B cell (primary cell): ENCODE data around the gene HTRA1. TPM values are rescaled to one million over a fixed set of nuclear protein-coding genes. Genes with fewer than 3 reads are reported as not detected.

ENCODE experiments used
- ATAC-seq: fragments of 200-7000 bp; cut with Tn5 transposase; one replicate; pipeline ENCODE4 v1.10.0; 2021; ENCODE audit warnings: low read depth, mild to moderate bottlenecking, moderate number of reproducible peaks, moderate library complexity
- CTCF ChIA-PET: fragments of 350-600 bp; sonication (Branson Sonifier 250); formaldehyde crosslinking; loops from one replicate; lab custom pipeline; 2021; ENCODE audit warnings: antibody characterized with exemption, inconsistent platforms; lab: Charles Lee
- POLR2A ChIA-PET: fragments of 350-600 bp; sonication (Branson Sonifier 250); formaldehyde crosslinking; loops from one replicate; lab custom pipeline; 2021; ENCODE audit warnings: antibody characterized with exemption; lab: Charles Lee
- DNase-seq: peaks from one replicate; pipeline ENCODE4 v3.0.0; 2013
- H2AFZ ChIP-seq: 2 replicates; pipeline ENCODE4 v1.6.1; 2012; ENCODE audit warnings: mild to moderate bottlenecking, low read depth, low read length; ENCODE audit not compliant: insufficient read depth, poor library complexity, severe bottlenecking
- H3K27ac ChIP-seq, 2 donors: 1 replicate in 1 of 2; 2 replicates in 1 of 2; pipeline ENCODE4 v1.5.1; 2012 to 2013; ENCODE audit warnings: low read length in 2 of 2, mild to moderate bottlenecking in 2 of 2, moderate library complexity in 1 of 2
- H3K27me3 ChIP-seq, 4 experiments: fragments of 200-600 bp in 1 of 4; sonication (generic) in 1 of 4; replicated peaks in 1 of 4; 1 replicate in 2 of 4; 2 replicates in 2 of 4; pipeline versions ENCODE4 v1.6.1 to v1.7.0; 2013 to 2016; ENCODE audit warnings: low read length in 3 of 4, mild to moderate bottlenecking in 2 of 4, mixed read lengths in 1 of 4, moderate library complexity in 1 of 4; ENCODE audit not compliant: insufficient read depth in 4 of 4, control insufficient read depth in 3 of 4; ENCODE audit errors: control extremely low read depth in 1 of 4
- H3K36me3 ChIP-seq, 2 experiments: replicated peaks in 1 of 2; 1 replicate in 1 of 2; 2 replicates in 1 of 2; pipeline versions ENCODE4 v1.6.1 to v1.7.1; 2013; ENCODE audit warnings: low read length in 1 of 2; ENCODE audit not compliant: insufficient read depth in 2 of 2, control insufficient read depth in 1 of 2; ENCODE audit errors: control extremely low read depth in 1 of 2, extremely low read depth in 1 of 2
- H3K4me1 ChIP-seq, 2 donors: fragments of 200-600 bp in 1 of 2; sonication (generic) in 1 of 2; 1 replicate in 1 of 2; 2 replicates in 1 of 2; pipeline versions ENCODE4 v1.5.1 to v1.6.1; 2013 to 2017; ENCODE audit warnings: low read length in 2 of 2; ENCODE audit not compliant: control insufficient read depth in 2 of 2, insufficient read depth in 2 of 2
- H3K4me2 ChIP-seq: replicated peaks from 2 replicates; pipeline ENCODE3; 2012; ENCODE audit warnings: mild to moderate bottlenecking, low read depth, low read length; ENCODE audit not compliant: poor library complexity, severe bottlenecking
- H3K4me3 ChIP-seq, 5 experiments: fragments of 200-600 bp in 1 of 5; sonication (generic) in 1 of 5; 1 replicate in 3 of 5; 2 replicates in 2 of 5; pipeline versions ENCODE4 v1.5.1 to v1.7.0; 2011 to 2016; ENCODE audit warnings: low read length in 4 of 5, mild to moderate bottlenecking in 4 of 5, low read depth in 2 of 5, control low read depth in 1 of 5, moderate library complexity in 1 of 5; ENCODE audit not compliant: insufficient read depth in 1 of 5; ENCODE audit errors: control extremely low read depth in 1 of 5, extremely low read depth in 1 of 5
- H3K79me2 ChIP-seq: fragments of 200-600 bp; sonication (generic); one replicate; pipeline ENCODE4 v1.6.0; 2016; ENCODE audit warnings: low read length; ENCODE audit not compliant: control insufficient read depth, insufficient read depth
- H3K9ac ChIP-seq: fragments of 200-600 bp; sonication (generic); 2 replicates; pipeline ENCODE4 v1.6.1; 2017; ENCODE audit warnings: mild to moderate bottlenecking, low read length, moderate library complexity
- H3K9me3 ChIP-seq, 3 donors: one replicate each; pipeline versions ENCODE4 v1.6.1 to v1.7.1; 2013; ENCODE audit warnings: low read length in 2 of 3; ENCODE audit not compliant: control insufficient read depth in 2 of 3, insufficient read depth in 1 of 3; ENCODE audit errors: control extremely low read depth in 1 of 3
- H4K20me1 ChIP-seq: 2 replicates; pipeline ENCODE4 v1.6.0; 2012; ENCODE audit warnings: mild to moderate bottlenecking, low read length; ENCODE audit not compliant: insufficient read depth, control insufficient read depth, poor library complexity, severe bottlenecking
- H3K27ac Mint-ChIP-seq: one replicate; pipeline ENCODE4 v1.8.0; 2021; ENCODE audit warnings: mixed read lengths
- H3K27me3 Mint-ChIP-seq: one replicate; pipeline ENCODE4 v1.8.0; 2021; ENCODE audit warnings: mixed read lengths
- H3K4me1 Mint-ChIP-seq: one replicate; pipeline ENCODE4 v1.8.0; 2021; ENCODE audit warnings: mixed read lengths
- H3K4me3 Mint-ChIP-seq: one replicate; pipeline ENCODE4 v1.8.0; 2021; ENCODE audit warnings: mixed read lengths
- H3K9me3 Mint-ChIP-seq: one replicate; pipeline ENCODE4 v1.8.0; 2022; ENCODE audit warnings: mixed read lengths; ENCODE audit not compliant: insufficient read depth
- EZH2 ChIP-seq: IDR thresholded peaks from 2 replicates; pipeline ENCODE4 v1.6.1; 2012; ENCODE audit warnings: borderline replicate concordance, low read depth, mild to moderate bottlenecking, moderate library complexity, low read length; ENCODE audit not compliant: insufficient read depth, poor library complexity, severe bottlenecking
- WGBS: methylation state at CpG from one replicate; pipeline ENCODE4 v1.1.5; 2013; ENCODE audit warnings: missing lambda C conversion rate; ENCODE audit not compliant: insufficient coverage; 5-methylcytosine and 5-hydroxymethylcytosine counted together
- intact Hi-C: fragments of 100-400 bp; cut with micrococcal nuclease; formaldehyde crosslinking; loops from one replicate; pipeline ENCODE4 v1.10.0; 2022
- polyA plus RNA-seq: library from polyadenylated mRNA; depleted of rRNA; stranded (reverse); fragments of >200 nt; gene quantifications from 2 replicates; pipeline ENCODE4 v1.2.3, GENCODE V29; 2012
- total RNA-seq, 2 donors: library from RNA; stranded (reverse); fragments of 120-200 nt in 1 of 2; gene quantifications; 1 replicate in 1 of 2; 2 replicates in 1 of 2; pipeline versions ENCODE4 v1.2.3 to v1.2.4, GENCODE V29; 2013 to 2022
- TF ChIP-seq, protein P1 (sequence below): fragments of 200-600 bp; IDR thresholded peaks from one replicate; pipeline ENCODE4 v1.8.0; 2022; ENCODE audit warnings: antibody characterized with exemption, mild to moderate bottlenecking

Gene HTRA1
- total and polyA plus RNA-seq, 2 donors (not counting 1 experiment from before 2014, with no cell fraction given) = not detected

DNA sequence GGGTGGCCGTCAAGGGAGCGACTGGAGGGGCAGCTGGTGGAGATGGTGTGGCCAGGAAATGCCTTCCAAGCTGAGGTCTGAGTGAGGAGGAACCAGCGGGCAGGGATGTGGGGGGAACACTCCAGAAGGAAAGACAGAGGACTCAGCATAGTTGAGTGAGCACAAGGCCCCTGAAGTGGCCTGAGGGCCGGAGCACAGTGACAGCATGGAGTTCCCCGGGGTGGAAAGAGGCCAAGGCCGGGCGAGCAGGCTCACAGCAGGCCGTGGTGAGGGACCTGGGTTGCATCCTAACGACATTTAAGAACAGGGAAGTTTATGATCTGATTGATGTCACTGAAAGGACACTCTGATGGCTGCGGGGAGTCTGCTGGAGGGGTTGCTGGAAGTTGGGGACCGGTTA is 48.0 kb downstream of the HTRA1 start:
- H3K36me3 ChIP-seq = no peaks in the 10 kb centered on the region
- ChIA-PET CTCF (no interaction called here), POLR2A (no interaction called here)
- H3K4me3 Mint-ChIP-seq = no peak overlapping the region
- no peak overlapping the region for H3K9ac ChIP-seq
- ATAC-seq (no peak), DNase-seq (no peak)
- TF ChIP-seq, protein P1, sequence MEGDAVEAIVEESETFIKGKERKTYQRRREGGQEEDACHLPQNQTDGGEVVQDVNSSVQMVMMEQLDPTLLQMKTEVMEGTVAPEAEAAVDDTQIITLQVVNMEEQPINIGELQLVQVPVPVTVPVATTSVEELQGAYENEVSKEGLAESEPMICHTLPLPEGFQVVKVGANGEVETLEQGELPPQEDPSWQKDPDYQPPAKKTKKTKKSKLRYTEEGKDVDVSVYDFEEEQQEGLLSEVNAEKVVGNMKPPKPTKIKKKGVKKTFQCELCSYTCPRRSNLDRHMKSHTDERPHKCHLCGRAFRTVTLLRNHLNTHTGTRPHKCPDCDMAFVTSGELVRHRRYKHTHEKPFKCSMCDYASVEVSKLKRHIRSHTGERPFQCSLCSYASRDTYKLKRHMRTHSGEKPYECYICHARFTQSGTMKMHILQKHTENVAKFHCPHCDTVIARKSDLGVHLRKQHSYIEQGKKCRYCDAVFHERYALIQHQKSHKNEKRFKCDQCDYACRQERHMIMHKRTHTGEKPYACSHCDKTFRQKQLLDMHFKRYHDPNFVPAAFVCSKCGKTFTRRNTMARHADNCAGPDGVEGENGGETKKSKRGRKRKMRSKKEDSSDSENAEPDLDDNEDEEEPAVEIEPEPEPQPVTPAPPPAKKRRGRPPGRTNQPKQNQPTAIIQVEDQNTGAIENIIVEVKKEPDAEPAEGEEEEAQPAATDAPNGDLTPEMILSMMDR = no peak
- no peak for TF ChIP-seq EZH2
- H3K4me1 ChIP-seq = no peaks in the 10 kb centered on the region
- H3K27ac Mint-ChIP-seq = no peak overlapping the region
- H4K20me1 ChIP-seq = no peaks in the 10 kb centered on the region
- H3K9me3 ChIP-seq = no peaks in the 10 kb centered on the region
- H3K27ac ChIP-seq = no peak overlapping the region
- 72% methylated on average over 11 of the region's 11 CpGs for WGBS
- H3K4me3 ChIP-seq = no peak overlapping the region
- H3K79me2 ChIP-seq = no peaks in the 10 kb centered on the region
- H3K27me3 ChIP-seq = no peaks in the 10 kb centered on the region
- no peak overlapping the region for H3K4me2 ChIP-seq
- no peaks in the 10 kb centered on the region for H3K4me1 Mint-ChIP-seq
- intact Hi-C loops = no loop called here
- peaks cover 7% of the 10 kb centered on the region for H3K27me3 Mint-ChIP-seq
- no peak overlapping the region for H2AFZ ChIP-seq
- no peaks in the 10 kb centered on the region for H3K9me3 Mint-ChIP-seq

DNA sequence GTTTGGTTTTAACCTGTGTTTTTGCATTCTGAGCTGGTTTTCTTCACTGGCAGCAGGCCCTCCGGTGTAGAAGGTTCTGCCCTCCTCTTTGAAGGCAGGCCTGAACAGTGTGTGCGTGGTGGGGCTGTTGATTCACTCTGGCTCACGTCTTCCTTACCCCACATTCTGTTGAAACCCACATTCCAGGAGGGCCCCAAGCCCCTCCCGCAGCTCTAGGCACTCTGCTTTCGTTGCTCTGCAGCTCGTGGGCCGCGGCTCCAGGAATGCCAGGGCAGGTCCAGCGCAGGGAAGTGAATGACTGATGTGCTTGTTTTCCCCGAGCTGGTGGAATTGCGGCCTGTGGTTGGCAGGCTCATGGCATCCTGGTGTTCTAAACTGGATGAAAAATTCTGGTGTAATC is 49.0 kb downstream of the HTRA1 start:
- no peak for TF ChIP-seq EZH2
- TF ChIP-seq, protein P1 = no peak
- no peaks in the 10 kb centered on the region for H3K79me2 ChIP-seq
- no peaks in the 10 kb centered on the region for H4K20me1 ChIP-seq
- DNase-seq (no peak), ATAC-seq (no peak)
- H3K27me3 ChIP-seq = no peaks in the 10 kb centered on the region
- no peak overlapping the region for H3K27ac ChIP-seq
- H3K4me1 ChIP-seq = no peaks in the 10 kb centered on the region
- no peak overlapping the region for H3K4me3 ChIP-seq
- H3K4me2 ChIP-seq = no peak overlapping the region
- 89% methylated on average over 10 of the region's 11 CpGs for WGBS
- Mint-ChIP-seq H3K27ac (no peak overlapping the region), H3K27me3 (peaks cover 7% of the 10 kb centered on the region), H3K4me3 (no peak overlapping the region), H3K9me3 (no peaks in the 10 kb centered on the region), H3K4me1 (no peaks in the 10 kb centered on the region)
- intact Hi-C loops = no loop called here
- ChIA-PET CTCF (no interaction called here), POLR2A (no interaction called here)
- no peak overlapping the region for H2AFZ ChIP-seq
- H3K9ac ChIP-seq = no peak overlapping the region
- no peaks in the 10 kb centered on the region for H3K36me3 ChIP-seq
- H3K9me3 ChIP-seq = no peaks in the 10 kb centered on the region
